GM12878 (cell line): ENCODE results near the gene MDK. TPM values are rescaled to one million over a fixed set of nuclear protein-coding genes. Genes with fewer than 3 reads are reported as not detected.

Experiments
- ATAC-seq: fragments of 200-7000 bp; cut with Tn5 transposase; 3 replicates; pipeline ENCODE4 v1.9.1; 2020; ENCODE audit warnings: mild to moderate bottlenecking, moderate library complexity
- BruUV-seq: library from RNA; stranded (reverse); fragments of 400-500 nt; replicated peaks from 2 replicates; lab custom pipeline; 2021; lab: Mats Ljungman, UMichigan
- CTCF ChIA-PET: fragments of 300-600 bp; sonication (Branson Sonifier 250); formaldehyde crosslinking; extraction: SDS; loops from one replicate; lab custom pipeline; 2021; ENCODE audit warnings: inconsistent platforms; lab: Yijun Ruan, JAX
- POLR2A ChIA-PET: fragments of 350-600 bp; formaldehyde crosslinking; extraction: SDS; loops from one replicate; lab custom pipeline; 2021; ENCODE audit warnings: inconsistent platforms; lab: Charles Lee
- RAD21 ChIA-PET: fragments of 300-600 bp; sonication (Branson Sonifier 250); formaldehyde crosslinking; loops from one replicate; lab custom pipeline; 2023; ENCODE audit warnings: antibody characterized with exemption; ENCODE audit not compliant: unreplicated experiment; lab: Charles Lee
- SMC1A ChIA-PET: fragments of 300-600 bp; sonication (Branson Sonifier 250); formaldehyde crosslinking; loops from one replicate; lab custom pipeline; 2023; ENCODE audit not compliant: unreplicated experiment, uncharacterized antibody; lab: Charles Lee
- DNase-seq: peaks from one replicate; pipeline ENCODE4 v3.0.0-alpha.2; 2011; ENCODE audit warnings: low read depth, low spot score
- FAIRE-seq: peaks from 3 replicates; lab custom pipeline; 2011; peaks lifted over from hg19 to GRCh38; lab: Jason Lieb, UNC
- H2AFZ ChIP-seq: 2 replicates; pipeline ENCODE4 v1.6.0; 2011; ENCODE audit warnings: low read depth, low read length, control low read depth; ENCODE audit not compliant: control insufficient read depth
- H3K27ac ChIP-seq: 2 replicates; pipeline ENCODE4 v1.5.1; 2011; ENCODE audit warnings: control low read depth; ENCODE audit not compliant: control insufficient read depth, insufficient read depth
- H3K27me3 ChIP-seq, 2 experiments: replicated peaks in 1 of 2; 2 replicates each; pipeline versions ENCODE4 v1.6.0 to v1.6.1; 2011; ENCODE audit warnings: low read length in 1 of 2; ENCODE audit not compliant: control insufficient read depth in 2 of 2, insufficient read depth in 2 of 2
- H3K36me3 ChIP-seq, 2 experiments: 2 replicates each; pipeline ENCODE4 v1.5.1; 2011; ENCODE audit warnings: low read length in 1 of 2; ENCODE audit not compliant: control insufficient read depth in 2 of 2, insufficient read depth in 2 of 2
- H3K4me1 ChIP-seq: 2 replicates; pipeline ENCODE4 v1.6.1; 2011; ENCODE audit warnings: mild to moderate bottlenecking, low read length, moderate library complexity, mixed read lengths; ENCODE audit not compliant: control insufficient read depth, insufficient read depth
- H3K4me2 ChIP-seq: 2 replicates; pipeline ENCODE4 v1.6.0; 2011; ENCODE audit warnings: control low read depth; ENCODE audit not compliant: control insufficient read depth, insufficient read depth
- H3K4me3 ChIP-seq: fragments of 200-600 bp; sonication (generic); 2 replicates; pipeline ENCODE4 v1.5.1; 2016
- H3K79me2 ChIP-seq: 2 replicates; pipeline ENCODE4 v1.6.0; 2011; ENCODE audit warnings: low read length; ENCODE audit not compliant: control insufficient read depth, insufficient read depth
- H3K9ac ChIP-seq: 2 replicates; pipeline ENCODE4 v1.8.0; 2011; ENCODE audit warnings: low read length, control low read depth, mixed read lengths; ENCODE audit not compliant: control insufficient read depth, insufficient read depth
- H3K9me3 ChIP-seq: replicated peaks from 3 replicates; pipeline ENCODE4 v1.5.1; 2011; ENCODE audit warnings: mild to moderate bottlenecking, low read length; ENCODE audit not compliant: control insufficient read depth, insufficient read depth
- H4K20me1 ChIP-seq: 2 replicates; pipeline ENCODE4 v1.6.0; 2011; ENCODE audit not compliant: control insufficient read depth, insufficient read depth
- BCL11A ChIP-seq: IDR thresholded peaks from 2 replicates; pipeline ENCODE4 v1.6.1; 2011; ENCODE audit warnings: low read depth, low read length
- JUNB ChIP-seq: IDR thresholded peaks from 2 replicates; pipeline ENCODE4 v1.6.1; 2016; ENCODE audit warnings: antibody characterized with exemption, mild to moderate bottlenecking
- KAT2A ChIP-seq: conservative IDR thresholded peaks from 2 replicates; pipeline ENCODE4 v1.6.1; 2011; ENCODE audit warnings: low read depth, low read length; ENCODE audit not compliant: control insufficient read depth
- RBBP5 ChIP-seq: fragments of 200-600 bp; sonication (generic); conservative IDR thresholded peaks from 2 replicates; pipeline ENCODE4 v1.6.1; 2016
- RCOR1 ChIP-seq: conservative IDR thresholded peaks from 2 replicates; pipeline ENCODE4 v1.6.1; 2012; ENCODE audit warnings: low read depth, low read length, improper control_type of control experiment
- SMC3 ChIP-seq: IDR thresholded peaks from 2 replicates; pipeline ENCODE4 v1.6.1; 2011; ENCODE audit warnings: low read length, improper control_type of control experiment, borderline replicate concordance
- TBL1XR1 ChIP-seq: IDR thresholded peaks from 2 replicates; pipeline ENCODE4 v1.6.1; 2012; ENCODE audit warnings: low read depth, low read length, improper control_type of control experiment
- YY1 ChIP-seq: IDR thresholded peaks from 2 replicates; pipeline ENCODE4 v1.6.1; 2011; ENCODE audit warnings: low read depth, mild to moderate bottlenecking, low read length
- ZNF217 ChIP-seq: fragments of 450-650 bp; IDR thresholded peaks from 2 replicates; pipeline ENCODE4 v1.6.1; 2017; ENCODE audit warnings: antibody characterized with exemption, mild to moderate bottlenecking
- ZNF274 ChIP-seq: IDR thresholded peaks from one replicate; pipeline ENCODE4 v1.8.0; 2011; ENCODE audit not compliant: insufficient read length, insufficient read depth
- WGBS: methylation state at CpG from one replicate; pipeline ENCODE4 v1.1.6; 2016; ENCODE audit warnings: low lambda C conversion rate; ENCODE audit not compliant: insufficient replicate concordance, insufficient coverage; ENCODE audit errors: missing lambda C conversion rate; 5-methylcytosine and 5-hydroxymethylcytosine counted together
- in situ Hi-C: fragments of 300-500 bp; cut with MboI; formaldehyde crosslinking; loops from 9 replicates; pipeline ENCODE4 v1.14.3; 2018; ENCODE audit warnings: mixed read lengths
- intact Hi-C: fragments of 100-400 bp; cut with micrococcal nuclease; formaldehyde crosslinking; loops from one replicate; pipeline ENCODE4 v1.14.2; 2022; ENCODE audit not compliant: unreplicated experiment
- polyA plus RNA-seq, 11 experiments: library from polyadenylated mRNA; depleted of rRNA in 4 of 11; unstranded in 6 of 11; stranded (reverse) in 5 of 11; fragments of >200 nt; fragmentation: Nextera tagmentation in 4 of 11; fragmentation: Illumina TruSeq in 1 of 11; extraction: Ambion mirVana in 4 of 11; extraction: Trizol in 1 of 11; gene quantifications; 1 replicate in 1 of 11; 2 replicates in 10 of 11; pipeline versions ENCODE4 v1.2.1 to v1.2.3, GENCODE V29; 2011 to 2016; ENCODE audit warnings: inconsistent platforms in 2 of 11, missing spikeins in 2 of 11, low read depth in 1 of 11
- total RNA-seq, 4 experiments: library from RNA; depleted of rRNA in 3 of 4; stranded (reverse); fragments of >200 nt in 3 of 4; fragmentation: Illumina TruSeq in 1 of 4; extraction: Trizol in 1 of 4; gene quantifications; 2 replicates each; pipeline versions ENCODE4 v1.2.1 to v1.2.3, GENCODE V29; 2013 to 2021
- TF ChIP-seq, protein P1 (sequence below): IDR thresholded peaks from 2 replicates; pipeline ENCODE4 v1.6.1; 2012; ENCODE audit warnings: low read depth, low read length, improper control_type of control experiment
- TF ChIP-seq, protein P2 (sequence below): fragments of 450-650 bp; IDR thresholded peaks from 2 replicates; pipeline ENCODE4 v1.6.1; 2018; ENCODE audit warnings: borderline replicate concordance, mild to moderate bottlenecking; ENCODE audit not compliant: partially characterized antibody
- TF ChIP-seq, protein P3 (sequence below): fragments of 450-650 bp; IDR thresholded peaks from 2 replicates; pipeline ENCODE4 v1.6.1; 2017; ENCODE audit warnings: mild to moderate bottlenecking
- TF ChIP-seq, protein P4 (sequence below): fragments of 450-650 bp; IDR thresholded peaks from 2 replicates; pipeline ENCODE4 v1.6.1; 2017; ENCODE audit warnings: low read depth, mild to moderate bottlenecking, moderate library complexity

The MDK gene
- total and polyA plus RNA-seq, 10 of the 15 experiments (the other 5 are each of a cell fraction or from before 2014, with no cell fraction given), result 0.77 to 17.8 (median 9.9) TPM

DNA sequence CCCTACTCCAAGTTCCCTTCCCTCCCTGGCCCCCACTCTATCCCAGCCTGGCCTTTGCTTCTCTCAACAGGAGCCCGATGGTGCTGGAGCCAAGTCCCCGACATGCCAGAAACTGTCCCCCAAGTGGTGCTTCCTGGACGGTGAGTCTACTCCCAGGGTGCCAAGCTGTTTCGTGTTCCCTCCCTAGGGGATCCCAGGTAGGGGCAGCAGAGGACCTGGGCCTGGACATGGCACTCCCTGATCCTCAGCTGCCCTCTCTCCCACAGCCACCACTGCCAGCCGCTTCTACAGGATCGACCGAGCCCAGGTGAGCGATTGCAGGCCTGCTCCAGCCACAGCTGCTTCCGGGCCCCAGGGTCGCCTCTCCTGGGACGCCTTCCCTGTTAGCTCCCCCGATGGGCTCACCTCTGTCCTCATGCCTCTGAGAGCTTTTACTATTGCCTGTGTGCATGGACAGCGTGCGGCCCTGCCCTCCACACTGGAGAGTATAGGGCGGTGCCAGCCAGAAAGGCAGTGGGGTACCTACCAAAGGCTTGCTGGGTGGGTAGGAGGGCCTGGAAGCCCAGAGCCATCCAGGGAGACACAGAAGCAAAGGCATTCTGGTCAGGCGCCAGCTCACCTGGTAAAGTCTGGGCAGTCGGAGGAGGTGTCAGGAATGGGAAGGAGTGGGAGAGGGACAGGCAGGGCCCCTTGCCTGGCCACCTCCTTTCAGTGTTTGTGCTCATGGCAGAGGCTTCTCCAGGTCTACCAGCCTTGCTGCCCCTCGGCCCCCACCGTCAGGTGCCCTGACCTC, 5.0 kb upstream of the MDK start:
- H3K4me3 ChIP-seq, result no peak overlapping the region
- H3K9me3 ChIP-seq, result no peaks in the 10 kb centered on the region
- H3K79me2 ChIP-seq, result no peaks in the 10 kb centered on the region
- FAIRE-seq (no peak), ATAC-seq (no peak), DNase-seq (no peak)
- H4K20me1 ChIP-seq, result no peaks in the 10 kb centered on the region
- in situ Hi-C loops (no loop called here), intact Hi-C loops (no loop called here)
- BruUV-seq, result no TSS peak
- H2AFZ ChIP-seq, result no peak overlapping the region
- 83% methylated on average over 19 of the region's 19 CpGs for WGBS
- H3K27me3 ChIP-seq, result no peaks in the 10 kb centered on the region
- CTCF ChIA-PET, result interaction anchor here (0.6 kb wide), 1 partner anchor 23 kb away, joined by 3 read pairs; no protein-coding TSS in a partner anchor
- H3K9ac ChIP-seq, result no peak overlapping the region
- no peak overlapping the region for H3K4me2 ChIP-seq
- peaks cover 4 to 24% of the 10 kb centered on the region in 2 experiments; a peak in 3 of 4 replicates for H3K36me3 ChIP-seq
- no peaks in the 10 kb centered on the region for H3K4me1 ChIP-seq
- RAD21 ChIA-PET, result interaction anchor here (0.8 kb wide), 1 partner anchor 15 kb away, joined by 3 read pairs; no protein-coding TSS in a partner anchor
- POLR2A ChIA-PET, result no interaction called here
- H3K27ac ChIP-seq, result no peak overlapping the region
- TF ChIP-seq JUNB (no peak), SMC3 (no peak), BCL11A (no peak), RBBP5 (no peak), ZNF217 (no peak), ZNF274 (no peak), KAT2A (no peak), TBL1XR1 (no peak), RCOR1 (no peak), YY1 (no peak)
- TF ChIP-seq, protein P1, sequence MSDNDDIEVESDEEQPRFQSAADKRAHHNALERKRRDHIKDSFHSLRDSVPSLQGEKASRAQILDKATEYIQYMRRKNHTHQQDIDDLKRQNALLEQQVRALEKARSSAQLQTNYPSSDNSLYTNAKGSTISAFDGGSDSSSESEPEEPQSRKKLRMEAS, result no peak
- TF ChIP-seq, protein P2, sequence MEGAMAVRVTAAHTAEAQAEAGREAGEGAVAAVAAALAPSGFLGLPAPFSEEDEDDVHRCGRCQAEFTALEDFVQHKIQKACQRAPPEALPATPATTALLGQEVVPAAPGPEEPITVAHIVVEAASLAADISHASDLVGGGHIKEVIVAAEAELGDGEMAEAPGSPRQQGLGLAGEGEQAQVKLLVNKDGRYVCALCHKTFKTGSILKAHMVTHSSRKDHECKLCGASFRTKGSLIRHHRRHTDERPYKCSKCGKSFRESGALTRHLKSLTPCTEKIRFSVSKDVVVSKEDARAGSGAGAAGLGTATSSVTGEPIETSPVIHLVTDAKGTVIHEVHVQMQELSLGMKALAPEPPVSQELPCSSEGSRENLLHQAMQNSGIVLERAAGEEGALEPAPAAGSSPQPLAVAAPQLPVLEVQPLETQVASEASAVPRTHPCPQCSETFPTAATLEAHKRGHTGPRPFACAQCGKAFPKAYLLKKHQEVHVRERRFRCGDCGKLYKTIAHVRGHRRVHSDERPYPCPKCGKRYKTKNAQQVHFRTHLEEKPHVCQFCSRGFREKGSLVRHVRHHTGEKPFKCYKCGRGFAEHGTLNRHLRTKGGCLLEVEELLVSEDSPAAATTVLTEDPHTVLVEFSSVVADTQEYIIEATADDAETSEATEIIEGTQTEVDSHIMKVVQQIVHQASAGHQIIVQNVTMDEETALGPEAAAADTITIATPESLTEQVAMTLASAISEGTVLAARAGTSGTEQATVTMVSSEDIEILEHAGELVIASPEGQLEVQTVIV, result no peak
- TF ChIP-seq, protein P3, sequence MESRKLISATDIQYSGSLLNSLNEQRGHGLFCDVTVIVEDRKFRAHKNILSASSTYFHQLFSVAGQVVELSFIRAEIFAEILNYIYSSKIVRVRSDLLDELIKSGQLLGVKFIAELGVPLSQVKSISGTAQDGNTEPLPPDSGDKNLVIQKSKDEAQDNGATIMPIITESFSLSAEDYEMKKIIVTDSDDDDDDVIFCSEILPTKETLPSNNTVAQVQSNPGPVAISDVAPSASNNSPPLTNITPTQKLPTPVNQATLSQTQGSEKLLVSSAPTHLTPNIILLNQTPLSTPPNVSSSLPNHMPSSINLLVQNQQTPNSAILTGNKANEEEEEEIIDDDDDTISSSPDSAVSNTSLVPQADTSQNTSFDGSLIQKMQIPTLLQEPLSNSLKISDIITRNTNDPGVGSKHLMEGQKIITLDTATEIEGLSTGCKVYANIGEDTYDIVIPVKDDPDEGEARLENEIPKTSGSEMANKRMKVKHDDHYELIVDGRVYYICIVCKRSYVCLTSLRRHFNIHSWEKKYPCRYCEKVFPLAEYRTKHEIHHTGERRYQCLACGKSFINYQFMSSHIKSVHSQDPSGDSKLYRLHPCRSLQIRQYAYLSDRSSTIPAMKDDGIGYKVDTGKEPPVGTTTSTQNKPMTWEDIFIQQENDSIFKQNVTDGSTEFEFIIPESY, result no peak
- TF ChIP-seq, protein P4, sequence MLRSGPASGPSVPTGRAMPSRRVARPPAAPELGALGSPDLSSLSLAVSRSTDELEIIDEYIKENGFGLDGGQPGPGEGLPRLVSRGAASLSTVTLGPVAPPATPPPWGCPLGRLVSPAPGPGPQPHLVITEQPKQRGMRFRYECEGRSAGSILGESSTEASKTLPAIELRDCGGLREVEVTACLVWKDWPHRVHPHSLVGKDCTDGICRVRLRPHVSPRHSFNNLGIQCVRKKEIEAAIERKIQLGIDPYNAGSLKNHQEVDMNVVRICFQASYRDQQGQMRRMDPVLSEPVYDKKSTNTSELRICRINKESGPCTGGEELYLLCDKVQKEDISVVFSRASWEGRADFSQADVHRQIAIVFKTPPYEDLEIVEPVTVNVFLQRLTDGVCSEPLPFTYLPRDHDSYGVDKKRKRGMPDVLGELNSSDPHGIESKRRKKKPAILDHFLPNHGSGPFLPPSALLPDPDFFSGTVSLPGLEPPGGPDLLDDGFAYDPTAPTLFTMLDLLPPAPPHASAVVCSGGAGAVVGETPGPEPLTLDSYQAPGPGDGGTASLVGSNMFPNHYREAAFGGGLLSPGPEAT, result no peak
- SMC1A ChIA-PET, result interaction anchor here (0.6 kb wide), 1 partner anchor 18 kb away, joined by 4 read pairs; no protein-coding TSS in a partner anchor
